8988T (cell line): ENCODE results near the gene C16orf89.

Source experiments
- DNase-seq: peaks from one replicate; pipeline ENCODE4 v3.0.0; 2011

Gene C16orf89

DNA sequence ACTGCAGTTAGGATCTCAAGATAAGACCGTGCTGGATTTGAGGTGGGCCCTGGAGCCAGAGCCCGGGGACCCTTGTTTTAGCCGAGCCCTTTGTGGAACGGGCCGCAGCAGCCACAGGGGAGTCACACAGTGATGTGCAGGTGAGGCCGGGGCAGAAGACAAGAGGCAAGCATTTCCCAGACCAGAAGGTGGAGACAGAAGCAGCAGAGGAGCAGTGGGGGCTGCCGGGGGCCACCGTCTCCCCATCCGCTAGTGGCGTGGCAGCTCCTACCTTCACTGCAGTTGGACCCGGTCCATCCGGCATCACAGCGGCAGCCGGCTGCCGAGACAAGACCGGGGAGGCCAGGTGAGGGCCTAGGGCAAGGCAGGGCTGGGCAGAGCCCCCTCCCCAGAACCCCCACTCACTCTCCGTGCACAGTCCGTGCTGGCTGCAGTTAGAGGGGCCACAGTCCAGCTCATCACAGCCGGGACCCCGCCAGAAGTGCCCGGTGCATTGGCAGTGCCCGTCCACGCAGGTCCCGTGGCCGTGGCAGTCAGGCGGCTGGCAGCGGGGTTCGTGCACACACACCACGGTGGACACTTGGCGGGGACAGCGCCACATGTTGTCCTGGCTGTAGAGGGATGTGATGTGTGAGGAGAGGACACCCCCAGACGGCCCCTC lies 38.1 kb downstream of the C16orf89 start:
- DNase-seq, result no peak

DNA sequence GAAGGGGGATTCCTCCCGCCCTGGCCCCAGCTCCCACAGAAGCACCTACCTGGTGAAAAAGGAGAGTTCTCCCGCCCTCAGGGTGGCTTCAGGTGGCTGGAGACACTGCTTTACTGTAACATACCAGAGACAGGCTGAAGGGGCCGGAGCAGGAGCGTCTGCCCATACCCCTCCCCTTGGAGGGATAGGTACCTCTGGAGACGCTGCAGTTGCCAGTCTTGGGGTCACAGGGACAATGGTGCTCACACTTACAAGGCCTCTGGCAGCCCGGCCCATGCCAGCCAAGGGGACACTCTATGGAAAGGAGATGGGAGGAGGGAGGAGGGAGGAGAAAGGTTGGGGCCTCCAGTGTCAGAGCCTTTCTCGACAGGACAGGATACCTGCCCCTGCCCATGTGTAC lies 38.7 kb downstream of the C16orf89 start:
- DNase-seq, result no peak

DNA sequence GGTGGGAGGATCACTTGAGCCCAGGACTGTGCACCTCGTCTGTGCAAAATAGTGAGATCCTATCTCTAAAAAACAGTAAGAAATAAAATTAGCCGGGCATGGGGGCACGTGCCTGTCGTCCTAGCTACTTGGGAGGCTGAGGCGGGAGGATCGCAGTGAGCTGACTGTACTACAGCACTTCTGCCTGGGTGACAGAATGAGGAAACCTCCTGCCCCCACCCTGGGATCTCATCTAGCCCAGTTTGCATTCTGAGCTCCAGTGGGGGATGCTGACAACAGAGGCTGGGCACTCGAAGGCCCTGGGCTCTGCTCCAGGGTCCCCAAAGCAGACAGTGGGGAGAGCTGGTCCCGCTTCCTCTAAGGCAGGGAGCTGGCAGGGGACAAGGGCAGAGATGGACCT lies 39.1 kb downstream of the C16orf89 start:
- no peak for DNase-seq

DNA sequence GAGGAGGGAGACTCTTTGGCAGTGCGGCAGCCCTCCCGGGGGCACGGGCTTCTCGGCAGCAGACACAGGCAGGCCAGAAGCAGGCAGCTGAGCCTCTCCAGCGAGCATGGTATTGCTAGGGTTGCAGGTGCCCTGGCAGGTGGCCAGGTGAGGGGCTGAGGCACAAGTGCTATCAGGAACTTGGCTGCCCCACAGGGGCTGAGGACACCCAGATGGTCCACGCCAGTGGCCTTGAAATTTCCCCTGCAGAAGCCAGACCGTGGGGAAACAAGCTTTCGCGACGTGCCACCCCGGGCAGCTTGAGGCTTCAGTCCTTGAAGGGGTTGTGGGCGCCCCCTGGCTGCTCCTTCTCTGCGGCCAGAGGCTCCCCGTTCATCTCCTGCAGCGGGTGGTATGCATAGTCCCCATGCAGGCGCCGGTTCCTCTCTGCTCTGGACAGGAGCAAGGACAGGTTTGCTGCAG lies 40.6 kb downstream of the C16orf89 start:
- peak; percentile 72 for DNase-seq

DNA sequence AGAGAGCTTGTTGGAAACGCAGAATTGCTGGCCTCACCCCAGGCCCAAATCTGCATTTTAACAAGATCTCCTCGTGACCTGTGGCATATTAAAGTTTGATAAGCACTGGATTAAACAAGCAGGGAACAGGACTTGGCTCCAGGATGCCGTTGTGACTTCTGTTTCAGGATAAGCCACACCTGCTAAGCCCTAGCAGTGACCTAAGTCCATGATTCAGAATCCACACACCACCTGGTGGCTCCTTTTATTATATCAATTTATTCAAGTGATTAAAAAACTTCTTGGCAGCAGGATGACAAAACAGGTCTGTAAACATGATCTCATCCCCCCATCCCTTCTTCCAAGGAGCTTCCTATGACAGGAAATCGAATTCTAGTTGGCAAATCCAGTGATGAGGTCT lies 41.1 kb downstream of the C16orf89 start:
- peak; percentile 53 for DNase-seq

DNA sequence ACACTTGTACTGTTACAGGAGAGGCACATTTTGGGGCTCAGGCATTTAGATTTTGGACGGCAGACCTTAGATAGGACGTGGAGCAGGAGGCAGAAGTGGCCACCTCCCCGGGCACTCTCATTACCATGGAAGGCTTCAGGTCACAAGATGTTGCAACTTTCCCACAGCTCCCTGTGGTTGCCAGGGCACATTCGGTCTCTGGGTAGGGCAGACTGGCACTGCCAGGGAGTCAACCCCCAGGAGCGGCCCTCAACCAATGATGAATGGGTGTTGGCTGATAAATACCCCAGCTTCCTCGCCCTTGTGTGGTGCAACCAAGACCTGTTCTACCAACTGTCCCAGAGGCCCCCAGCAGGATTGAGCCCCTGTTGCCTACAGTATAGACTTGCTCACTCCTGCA lies 43.2 kb downstream of the C16orf89 start:
- DNase-seq, result no peak

DNA sequence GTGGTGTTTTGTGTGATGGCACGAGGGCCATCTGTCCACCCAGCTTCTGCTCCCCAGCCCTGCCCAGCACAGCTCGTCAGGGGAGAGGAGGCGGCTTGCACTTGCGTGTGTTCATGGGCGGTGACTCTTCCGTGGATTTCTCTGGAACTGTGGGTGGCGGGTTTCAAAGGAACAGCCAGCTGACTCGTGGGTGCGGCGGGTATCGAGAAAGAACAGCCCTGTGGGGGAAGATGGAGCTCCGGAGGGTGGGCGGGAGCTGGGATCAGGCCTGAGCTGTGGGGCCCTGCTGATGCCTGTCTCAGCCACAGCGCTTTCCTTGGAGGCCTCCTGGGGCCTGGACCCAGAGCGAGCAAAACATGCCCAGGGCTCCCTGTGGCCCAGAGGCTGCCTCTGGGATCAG lies 45.2 kb downstream of the C16orf89 start:
- no peak for DNase-seq

DNA sequence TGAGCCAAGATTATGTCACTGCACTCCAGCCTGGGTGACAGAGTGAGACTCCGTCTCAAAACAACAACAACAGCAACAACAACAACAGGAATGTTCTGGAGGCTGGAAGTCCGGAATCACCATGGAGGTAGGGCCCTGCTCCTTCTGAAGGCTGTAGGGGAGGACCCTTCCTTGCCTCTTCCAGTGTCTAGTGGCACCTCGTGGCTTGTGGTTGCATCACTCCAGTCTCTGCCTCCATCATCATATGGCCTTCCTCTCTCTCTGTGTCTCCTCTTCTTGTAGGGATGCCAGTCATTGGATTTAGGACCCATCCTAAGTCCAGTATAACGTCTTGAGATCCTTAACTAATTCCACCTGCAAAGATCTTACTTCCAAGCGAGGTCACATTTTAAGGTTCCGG lies 46.0 kb downstream of the C16orf89 start:
- no peak for DNase-seq

DNA sequence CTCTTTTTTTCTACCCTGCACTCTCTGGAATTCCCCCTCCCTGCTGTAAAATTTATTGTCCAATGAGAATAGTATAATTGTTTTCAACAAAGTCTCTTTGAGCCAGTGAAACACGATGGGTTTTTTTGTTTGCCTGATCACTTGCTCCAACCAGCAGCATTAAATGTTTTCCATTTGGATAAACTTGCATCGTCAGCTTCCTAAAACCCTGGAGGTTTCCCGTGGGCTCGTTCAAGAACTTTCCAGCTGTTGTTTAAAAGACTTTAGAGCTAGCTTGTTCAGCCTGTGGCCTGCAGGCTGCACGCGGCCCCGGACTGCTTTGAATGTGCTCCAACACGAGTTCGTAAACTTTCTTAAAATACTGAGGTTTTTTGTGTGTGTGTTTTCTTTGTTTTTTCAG lies 47.0 kb downstream of the C16orf89 start:
- DNase-seq, result no peak

DNA sequence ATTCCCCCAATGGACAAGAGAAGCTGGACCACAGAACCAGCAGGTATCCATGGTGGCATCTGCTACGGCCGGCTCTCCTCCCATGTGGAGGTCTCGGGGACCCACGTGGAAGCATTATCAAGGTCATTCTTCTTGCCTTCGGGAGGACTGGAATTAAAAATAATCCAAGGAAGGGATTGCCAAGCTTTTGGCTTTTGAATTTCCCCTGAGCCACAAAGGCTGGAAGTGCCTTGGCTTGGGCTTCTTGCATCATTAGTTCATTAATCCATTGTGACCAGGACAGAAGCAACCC lies 48.1 kb downstream of the C16orf89 start:
- no peak for DNase-seq

DNA sequence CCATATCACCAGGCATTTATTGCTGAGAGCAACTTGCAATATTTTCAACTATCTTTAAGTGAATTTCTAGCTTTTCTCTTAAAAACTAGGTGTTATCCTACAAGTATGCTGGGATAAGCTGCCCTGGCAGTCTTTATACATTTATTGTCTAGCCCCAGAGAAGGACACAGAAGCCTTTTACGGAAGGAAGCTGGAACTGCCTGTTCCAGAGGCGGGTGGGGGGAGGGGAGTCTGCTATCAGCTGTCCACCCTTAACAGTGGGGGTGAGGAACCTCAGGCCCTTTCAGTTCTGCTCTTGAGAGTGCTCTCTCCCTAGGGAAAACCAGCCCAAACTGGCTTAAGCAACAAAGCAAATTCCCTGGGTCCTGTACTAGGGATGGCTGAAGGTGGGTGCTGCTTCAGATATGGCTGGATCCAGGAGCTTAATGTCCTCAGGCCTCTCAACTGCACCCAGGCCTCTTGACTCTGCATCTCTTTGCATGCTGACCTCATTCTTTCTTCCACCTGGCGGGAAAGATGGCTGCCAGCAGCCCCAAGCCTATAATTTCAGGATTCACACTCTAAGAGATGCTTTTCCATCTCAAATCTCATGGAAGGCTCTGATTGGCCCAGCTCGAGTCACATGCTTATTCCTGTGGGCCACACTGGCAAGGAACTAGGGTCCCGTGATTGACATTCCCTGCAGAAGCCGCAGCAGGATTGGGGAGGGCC lies 48.6 kb downstream of the C16orf89 start:
- no peak for DNase-seq

DNA sequence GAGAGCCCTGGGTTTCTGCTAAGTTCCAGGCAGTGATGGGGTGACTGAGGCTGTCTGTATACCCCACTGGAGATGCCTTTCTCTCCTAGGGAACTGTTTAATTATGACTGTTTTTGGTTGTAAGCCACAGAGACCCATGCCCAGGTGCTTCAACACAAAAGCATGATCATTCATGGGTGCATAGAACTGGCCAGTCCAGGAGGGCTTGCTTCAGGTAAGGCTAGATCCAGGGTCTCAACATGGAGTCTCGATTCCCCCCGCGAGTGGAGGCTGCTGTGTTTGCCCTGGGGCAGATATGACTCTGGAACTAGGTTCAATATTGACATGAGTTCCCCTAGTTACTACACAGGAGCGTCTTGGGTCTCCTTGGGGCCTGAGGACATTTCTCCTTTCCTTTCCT lies 49.9 kb downstream of the C16orf89 start:
- no peak for DNase-seq

DNA sequence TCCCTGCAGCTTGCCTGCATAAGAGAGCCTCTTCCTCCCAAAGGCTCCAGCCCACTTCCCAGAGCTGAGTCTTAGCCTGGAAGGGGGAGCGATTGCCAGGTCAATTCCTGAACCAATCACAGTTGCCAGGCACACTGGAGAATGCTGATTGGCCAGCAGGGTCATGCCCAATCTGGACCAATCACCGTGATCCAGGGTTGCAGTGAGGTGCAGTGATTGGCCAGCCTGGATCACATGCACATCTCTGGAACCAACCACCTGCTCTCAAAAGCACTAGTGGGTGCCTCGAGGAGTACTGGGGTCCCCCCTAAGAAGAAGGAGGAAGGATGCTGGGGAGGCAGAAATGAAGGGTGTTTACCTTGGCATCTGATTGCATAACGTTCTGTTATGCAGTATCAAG lies 50.4 kb downstream of the C16orf89 start:
- no peak for DNase-seq

DNA sequence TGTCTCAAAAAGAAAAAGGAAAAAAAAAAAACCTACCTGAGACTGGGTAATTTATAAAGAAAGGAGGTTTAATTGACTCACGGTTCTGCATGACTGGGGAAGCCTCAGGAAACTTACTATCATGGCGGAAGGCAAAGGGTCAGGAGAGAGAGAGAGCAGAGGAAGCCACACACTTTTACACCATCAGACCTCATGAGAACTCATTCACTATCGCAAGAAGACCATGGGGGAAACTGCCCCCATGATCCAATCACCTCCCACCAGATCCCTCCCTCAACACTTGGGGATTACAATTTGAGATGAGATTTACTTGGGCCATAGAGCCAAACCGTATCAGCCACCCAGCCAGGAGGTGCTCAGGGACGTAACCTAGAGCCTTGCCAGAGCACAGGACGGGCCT lies 52.9 kb downstream of the C16orf89 start:
- DNase-seq, result no peak

DNA sequence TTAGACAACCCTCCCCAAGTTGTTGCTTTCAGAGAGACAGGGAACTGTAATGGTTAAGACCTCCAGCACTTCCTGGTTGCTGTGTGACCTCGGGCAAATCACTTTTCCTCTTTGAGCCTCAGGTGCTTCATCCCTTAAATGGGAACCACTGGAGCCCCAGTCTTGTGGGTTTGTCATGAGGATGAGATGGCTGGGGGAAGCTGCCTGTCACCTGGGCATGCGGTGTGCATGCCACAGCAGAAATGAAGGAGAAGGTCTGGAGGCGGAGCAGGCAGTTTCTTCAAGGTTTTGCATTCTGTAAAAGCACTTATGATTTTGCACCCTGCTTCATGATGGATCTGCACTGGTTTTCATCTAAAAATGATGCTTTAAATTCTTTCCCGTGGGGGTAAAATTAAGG lies 54.1 kb downstream of the C16orf89 start:
- DNase-seq, result no peak

DNA sequence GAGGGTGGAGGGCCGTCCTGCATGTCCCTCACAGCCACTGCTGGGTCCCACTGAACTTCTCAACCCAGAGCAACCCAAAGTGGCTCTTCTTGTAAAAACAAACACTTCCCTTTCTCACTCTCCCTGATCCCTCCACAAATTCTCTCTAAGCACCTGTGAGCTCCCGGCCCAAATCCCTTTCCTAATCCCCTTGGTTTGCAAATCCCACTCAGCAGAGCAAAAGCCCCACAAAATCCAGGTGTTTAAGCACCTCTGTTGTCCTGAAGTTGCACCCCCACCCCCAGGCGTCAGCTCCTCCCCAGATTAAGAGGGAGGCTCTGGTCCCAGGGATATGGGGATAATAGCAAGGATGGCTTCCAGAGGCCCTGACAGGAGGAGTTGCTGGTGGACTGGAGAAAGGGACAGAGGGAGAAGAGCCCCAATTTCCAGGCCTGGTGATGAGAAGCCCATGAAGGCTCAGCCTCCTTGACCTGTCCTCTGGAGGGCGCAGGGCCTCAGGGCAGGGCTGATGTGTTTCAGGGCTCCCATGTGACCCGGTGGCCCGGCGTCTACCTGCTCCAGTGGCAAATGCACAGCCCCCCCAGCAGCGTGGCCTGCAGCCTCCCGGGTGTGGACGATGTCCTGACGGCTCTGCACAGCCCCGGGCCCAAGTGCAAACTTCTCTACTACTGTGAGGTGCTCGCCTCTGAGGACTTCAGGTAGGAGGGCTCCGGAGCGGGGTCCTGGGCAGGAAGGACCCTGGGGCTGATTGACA lies 55.0 kb downstream of the C16orf89 start:
- DNase-seq, result no peak

DNA sequence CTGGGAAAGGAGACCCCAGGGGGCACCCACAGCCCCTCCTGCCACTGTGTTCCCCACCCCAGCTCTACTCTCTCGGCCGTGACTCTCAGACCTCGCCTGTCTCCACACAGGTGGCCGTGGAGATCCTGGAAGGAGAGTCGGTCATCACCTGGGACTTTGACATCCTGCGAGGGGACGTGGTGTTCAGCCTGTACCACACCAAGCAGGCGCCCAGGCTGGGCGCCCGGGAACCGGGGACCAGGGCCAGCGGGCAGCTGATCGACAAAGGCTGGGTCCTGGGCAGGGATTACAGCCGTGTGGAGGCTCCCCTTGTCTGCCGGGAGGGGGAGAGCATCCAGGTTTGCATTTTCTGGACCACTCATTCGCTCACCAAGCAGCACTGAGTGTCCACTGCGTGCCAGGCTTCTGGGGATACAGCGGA lies 57.4 kb downstream of the C16orf89 start:
- no peak for DNase-seq

DNA sequence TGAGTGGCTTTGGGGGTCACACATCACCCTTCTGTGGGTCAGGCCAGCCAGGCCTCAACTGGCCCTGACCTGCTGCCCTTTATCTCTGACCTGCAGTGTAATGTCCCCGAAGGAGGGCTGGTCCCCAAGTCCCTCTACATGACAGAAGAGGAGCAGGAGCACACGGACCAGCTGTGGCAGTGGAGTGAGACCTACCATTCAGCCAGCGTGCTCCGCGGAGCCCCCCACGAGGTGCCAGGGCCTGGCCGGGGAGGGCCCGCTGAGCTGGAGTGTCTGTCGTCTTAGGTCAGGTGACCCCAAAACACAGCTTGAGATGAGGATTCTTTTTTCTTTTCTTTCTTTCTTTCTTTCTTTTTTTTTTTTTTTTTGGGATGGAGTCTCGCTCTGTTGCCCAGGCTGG lies 58.5 kb downstream of the C16orf89 start:
- no peak for DNase-seq

DNA sequence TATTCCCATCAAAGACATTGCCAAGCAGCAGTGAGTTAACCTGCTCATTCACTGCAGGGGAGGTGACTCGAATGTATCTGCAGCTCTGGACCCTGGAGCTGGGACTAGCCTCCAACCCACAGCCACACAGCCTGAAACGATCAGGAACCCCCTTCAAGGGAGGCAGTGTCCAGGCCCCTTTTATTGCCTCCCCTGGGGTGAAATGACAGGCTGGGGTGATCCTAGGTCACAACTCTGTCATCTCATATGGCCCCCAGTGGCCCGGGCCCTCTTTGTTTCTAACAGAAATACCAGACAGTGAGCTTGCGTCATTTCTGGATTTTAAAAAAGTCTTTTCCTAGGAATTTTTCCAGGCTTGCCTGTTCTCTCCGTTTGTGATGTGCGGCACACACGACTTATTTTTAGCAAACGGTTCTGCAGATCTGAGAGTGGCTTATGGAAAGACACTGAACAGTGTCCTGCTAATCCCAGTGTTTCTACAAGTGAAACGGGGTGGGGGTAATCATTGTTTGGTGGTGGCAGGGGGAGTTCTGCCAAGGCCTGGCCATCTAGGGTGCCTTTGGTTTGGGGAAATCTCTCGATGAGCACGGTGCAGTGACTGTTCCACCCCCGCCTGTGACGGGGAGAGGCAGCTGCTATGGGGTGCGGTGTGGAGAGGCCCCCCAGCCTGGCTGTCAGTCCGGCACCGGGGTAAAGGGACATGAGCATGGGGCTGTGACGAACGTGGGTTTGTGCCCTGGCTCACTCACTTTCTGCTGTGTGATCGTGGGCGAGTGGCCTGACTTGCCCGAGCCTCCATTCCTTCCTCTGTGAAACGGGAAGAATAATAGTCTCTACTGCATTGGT lies 59.2 kb downstream of the C16orf89 start:
- DNase-seq, result no peak

DNA sequence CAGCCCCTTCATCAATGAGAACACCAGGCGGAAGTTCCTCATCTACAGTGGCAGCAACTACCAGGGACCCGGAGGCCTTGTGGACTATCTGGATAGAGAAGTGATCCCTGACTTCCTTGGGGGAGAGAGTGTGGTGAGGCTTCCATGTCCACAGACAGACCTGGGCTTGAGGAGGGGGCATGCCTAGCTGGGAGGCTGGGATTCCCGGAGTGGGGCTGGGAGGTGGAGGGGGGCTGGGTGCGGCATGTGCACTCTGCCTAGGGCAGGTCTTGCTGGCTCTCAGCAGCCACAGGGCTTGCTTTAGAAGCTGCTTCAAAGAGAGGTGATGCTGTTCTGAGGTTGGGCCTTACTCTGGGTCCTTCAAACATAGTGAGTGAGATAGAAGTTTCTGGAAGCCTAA lies 59.8 kb downstream of the C16orf89 start:
- DNase-seq, result no peak

DNA sequence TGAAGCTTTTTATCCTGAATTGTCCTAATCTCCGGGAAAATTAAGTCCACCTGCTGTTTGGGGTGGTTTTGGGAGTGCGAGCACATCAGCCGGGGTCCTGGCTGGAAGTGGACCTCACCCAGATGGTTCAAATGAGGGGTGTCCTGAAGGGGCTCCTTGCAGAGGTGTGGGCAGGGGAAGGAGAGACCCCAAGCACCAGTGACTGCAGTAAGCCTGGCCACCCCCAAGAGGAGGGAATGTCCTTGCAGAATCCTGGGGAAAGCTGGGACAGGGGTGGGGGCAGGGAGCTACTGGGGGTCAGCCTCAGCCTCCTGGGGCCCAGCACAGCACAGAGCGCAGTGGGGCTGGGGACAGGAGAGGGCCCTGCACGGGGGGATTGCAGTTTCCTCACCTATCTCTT lies 61.4 kb downstream of the C16orf89 start:
- DNase-seq, result no peak

DNA sequence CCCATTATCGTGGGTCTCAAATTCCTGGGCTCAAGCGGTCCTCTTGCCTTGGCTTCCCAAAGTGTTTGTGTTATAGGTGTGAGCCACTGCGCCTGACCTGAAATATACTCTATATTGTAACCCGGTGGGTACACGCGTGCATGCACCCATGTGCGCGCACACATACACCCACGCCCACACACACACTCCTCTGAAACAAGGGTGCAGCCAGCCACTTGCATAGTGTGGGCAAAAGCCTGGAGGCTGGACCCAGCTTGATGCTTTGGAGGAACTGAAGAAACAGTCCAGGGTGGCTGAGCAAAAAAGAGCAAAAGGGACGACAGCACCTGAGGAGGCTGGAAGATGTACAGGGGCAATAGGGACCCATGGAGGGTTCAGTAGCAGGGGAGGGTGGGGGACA lies 61.9 kb downstream of the C16orf89 start:
- DNase-seq, result no peak

DNA sequence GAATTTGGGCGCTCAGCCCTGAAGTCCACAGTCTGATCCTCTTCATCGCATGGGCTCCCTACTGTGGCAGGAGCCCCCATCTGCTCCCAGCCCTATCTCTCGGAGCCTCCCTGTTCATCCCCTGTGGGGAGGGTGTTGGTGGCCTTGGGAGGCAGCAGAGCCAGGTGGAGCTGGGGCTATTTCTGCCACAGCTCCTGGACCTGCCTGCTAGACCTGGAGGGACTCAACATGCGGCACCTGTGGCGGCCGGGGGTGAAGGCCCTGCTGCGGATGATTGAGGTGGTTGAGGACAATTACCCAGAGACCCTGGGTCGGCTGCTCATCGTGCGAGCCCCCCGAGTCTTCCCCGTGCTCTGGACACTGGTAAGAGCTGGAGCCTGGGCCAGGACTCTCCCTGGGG lies 62.5 kb downstream of the C16orf89 start:
- no peak for DNase-seq
